Ovary (tissue), 9 donors: ENCODE measurements around the gene AKAP7. TPM values are rescaled to one million over a fixed set of nuclear protein-coding genes. Genes with fewer than 3 reads are reported as not detected.

ENCODE experiments used
- DNase-seq, 5 donors: peaks; one replicate each; pipeline ENCODE4 v3.0.0-alpha.2; 2019 to 2020
- H3K27ac ChIP-seq, 2 donors: fragments of 200-600 bp; one replicate each; pipeline versions ENCODE4 v1.5.1 to v1.8.0; 2019 to 2022
- H3K27me3 ChIP-seq: fragments of 200-600 bp; one replicate; pipeline ENCODE4 v1.8.0; 2022
- H3K36me3 ChIP-seq: fragments of 200-600 bp; sonication (generic); one replicate; pipeline ENCODE4 v1.5.1; 2019
- H3K4me1 ChIP-seq: one replicate; pipeline ENCODE4 v1.8.1; 2013; ENCODE audit warnings: mild to moderate bottlenecking, moderate library complexity; ENCODE audit not compliant: insufficient read depth
- H3K4me3 ChIP-seq: fragments of 200-600 bp; sonication (generic); one replicate; pipeline ENCODE4 v1.5.1; 2017
- H3K9me3 ChIP-seq, 2 donors: fragments of 200-600 bp in 1 of 2; sonication (generic) in 1 of 2; one replicate each; pipeline versions ENCODE4 v1.5.1 to v1.8.1; 2013 to 2019; ENCODE audit warnings: mild to moderate bottlenecking in 1 of 2, moderate library complexity in 1 of 2
- CTCF ChIP-seq, 3 donors: fragments of 450-650 bp in 2 of 3; fragments of 200-600 bp in 1 of 3; IDR thresholded peaks; one replicate each; pipeline versions ENCODE4 v1.5.1 to v1.8.0; 2016 to 2022; ENCODE audit warnings: antibody characterized with exemption in 3 of 3, mild to moderate bottlenecking in 1 of 3
- EP300 ChIP-seq: sonication (generic); formaldehyde crosslinking; IDR thresholded peaks from one replicate; pipeline ENCODE4 v1.6.1; 2017; ENCODE audit warnings: antibody characterized with exemption
- POLR2A ChIP-seq: fragments of 450-650 bp; IDR thresholded peaks from one replicate; pipeline ENCODE4 v1.6.1; 2017; ENCODE audit warnings: antibody characterized with exemption, mild to moderate bottlenecking, moderate library complexity
- WGBS, 3 donors: extraction: QIAGEN DNeasy Blood & Tissue Kit in 1 of 3; methylation state at CpG; one replicate each; pipeline versions ENCODE4 v1.1.5 to v1.1.7; 2013 to 2017; 5-methylcytosine and 5-hydroxymethylcytosine counted together
- intact Hi-C, 4 donors: fragments of 100-400 bp; cut with DNase I; formaldehyde crosslinking; loops; one replicate each; pipeline versions ENCODE4 v1.11.0 to v1.15.1; 2022 to 2023
- polyA plus RNA-seq, 2 donors: library from polyadenylated mRNA; stranded (reverse); fragments of 200-250 nt in 1 of 2; fragments of 350-450 nt in 1 of 2; fragmentation: Illumina TruSeq in 1 of 2; extraction: RNeasy Lipid Tissue Mini Kit (QIAGEN cat#74804) in 1 of 2; gene quantifications; one replicate each; pipeline ENCODE4 v1.2.3, GENCODE V29; 2013 to 2014
- total RNA-seq, 7 donors: library from RNA; depleted of rRNA in 2 of 7; stranded (reverse); fragments of >200 nt in 2 of 7; fragmentation: NEBNext Ultra II Directional in 3 of 7; extraction: Animal tissue kit (Norgen Biotek cat#: 25700) in 3 of 7; gene quantifications; one replicate each; pipeline versions ENCODE4 v1.1.0 to v1.2.4, GENCODE V29; 2016 to 2023
- donor health status: DM: no; HTN: no; CAD: no; lungs with moderate emphysema.
- donor health status: DM: no; HTN: no; CAD: no.
- donor health status: Bipolar disorder and iron deficiency.
- donor health status: DM: yes; HTN: yes; CAD: no.
- donor health status: DM: no; HTN: no; CAD: no.
- donor health status: DM: yes; HTN: yes; CAD: no.

The AKAP7 gene
- total and polyA plus RNA-seq, 9 donors = 8.4 to 38.5 (median 31.1) TPM

GRCh38 chr6:131177996-131178395 is 42.7 kb downstream of the AKAP7 start:
- no peak for TF ChIP-seq POLR2A
- intact Hi-C loops = no loop called here

GRCh38 chr6:131182991-131183425 is 47.7 kb downstream of the AKAP7 start:
- Histone ChIP-seq H3K9me3 (no peaks in the 10 kb centered on the region), H3K27me3 (no peaks in the 10 kb centered on the region), H3K36me3 (no peaks in the 10 kb centered on the region), H3K27ac (no peak overlapping the region), H3K4me3 (no peak overlapping the region), H3K4me1 (no peaks in the 10 kb centered on the region)
- 29 to 40% (median 31%) methylated on average over 5 of the region's 5 CpGs for WGBS, 3 donors
- no peak for TF ChIP-seq EP300
- TF ChIP-seq CTCF (IDR thresholded peaks at IDR 0.05) = no peak
- TF ChIP-seq POLR2A = no peak
- intact Hi-C loops = no loop called here
- no peak for DNase-seq

More at GRCh38 chr6:131177996-131178395, 42.7 kb downstream of the AKAP7 start:
- no peak for DNase-seq
- Histone ChIP-seq H3K27ac (no peak overlapping the region), H3K9me3 (no peaks in the 10 kb centered on the region), H3K27me3 (no peaks in the 10 kb centered on the region), H3K4me1 (no peaks in the 10 kb centered on the region), H3K4me3 (no peak overlapping the region), H3K36me3 (no peaks in the 10 kb centered on the region)
- WGBS, 3 donors = 88 to 93% (median 92%) methylated on average over 6 of the region's 6 CpGs

GRCh38 chr6:131183427-131184095 is 48.3 kb downstream of the AKAP7 start:
- Histone ChIP-seq H3K36me3 (no peaks in the 10 kb centered on the region), H3K4me1 (no peaks in the 10 kb centered on the region), H3K27me3 (no peaks in the 10 kb centered on the region), H3K27ac (no peak overlapping the region), H3K9me3 (no peaks in the 10 kb centered on the region), H3K4me3 (no peak overlapping the region)
- WGBS, 3 donors = 94 to 100% (median 98%) methylated on average over 5 of the region's 5 CpGs
- no peak for DNase-seq
- TF ChIP-seq EP300 (no peak), CTCF (IDR thresholded peaks at IDR 0.05) (no peak), POLR2A (no peak)
- intact Hi-C loops = no loop called here

- DNase-seq = no peak
- no peak overlapping the region for H3K27ac ChIP-seq
- no peaks in the 10 kb centered on the region for H3K4me1 ChIP-seq
- H3K27me3 ChIP-seq = no peaks in the 10 kb centered on the region
- H3K36me3 ChIP-seq = no peaks in the 10 kb centered on the region
- intact Hi-C loops = no loop called here
- WGBS, 3 donors = 93 to 97% (median 93%) methylated on average over 3 of the region's 3 CpGs
- H3K4me3 ChIP-seq = no peak overlapping the region
- TF ChIP-seq POLR2A = no peak
- no peak for TF ChIP-seq EP300
- no peak for TF ChIP-seq CTCF (IDR thresholded peaks at IDR 0.05)
- peaks cover 0 to 5% of the 10 kb centered on the region in 2 donors for H3K9me3 ChIP-seq
These were observed 56.3 kb downstream of the AKAP7 start for GRCh38 chr6:131191590-131191989.

GRCh38 chr6:131197716-131198115 is 62.4 kb downstream of the AKAP7 start:
- Histone ChIP-seq H3K9me3 (no peaks in the 10 kb centered on the region), H3K27me3 (no peaks in the 10 kb centered on the region), H3K27ac (no peak overlapping the region), H3K4me3 (no peak overlapping the region), H3K36me3 (no peaks in the 10 kb centered on the region), H3K4me1 (no peaks in the 10 kb centered on the region)
- 65 to 72% (median 69%) methylated on average over 8 of the region's 8 CpGs for WGBS, 3 donors
- no peak for DNase-seq
- TF ChIP-seq CTCF (IDR thresholded peaks at IDR 0.05) (no peak), POLR2A (no peak), EP300 (no peak)
- intact Hi-C loops = no loop called here
